ENCODE measurements around the gene DTX4. TPM values are rescaled to one million over a fixed set of nuclear protein-coding genes. Genes with fewer than 3 reads are reported as not detected.

The DTX4 gene
- total RNA-seq, 1 experiment from 2014 or later = 4.2 TPM

- BruUV-seq (replicated peaks) = no TSS peak
- Mint-ChIP-seq H3K36me3 (ENCODE audit: insufficient read depth, unreplicated experiment) (peaks cover 10% of the 10 kb centered on the region), H3K4me1 (ENCODE audit: insufficient read depth, unreplicated experiment) (peaks cover 11% of the 10 kb centered on the region), H3K4me3 (ENCODE audit: unreplicated experiment) (no peak overlapping the region), H3K27ac (ENCODE audit: low read depth, unreplicated experiment) (no peak overlapping the region), H3K9me3 (ENCODE audit: unreplicated experiment) (no peaks in the 10 kb centered on the region), H3K27me3 (ENCODE audit: insufficient read depth, unreplicated experiment) (peaks cover 19% of the 10 kb centered on the region)
- TF ChIP-seq CTCF (IDR thresholded peaks at IDR 0.05; ENCODE audit: unreplicated experiment) = no peak
- ChIA-PET CTCF (interaction anchor here (0.6 to 11.8 kb wide), 7 partner anchors 10 to 739 kb away, joined by 3 to 530 read pairs (median 3); partner anchors contain the start of gene DTX4), POLR2A (interaction anchor here (0.6 to 0.8 kb wide), 2 partner anchors 34 to 38 kb away, joined by 3 read pairs; no protein-coding TSS in a partner anchor)
- DNase-seq (ENCODE audit: unreplicated experiment) = no peak
- intact Hi-C loops (cut with micrococcal nuclease) = loop anchor here (1.0 kb wide), 3 partner anchors 38 to 471 kb away; no protein-coding TSS in a partner anchor
Measured at GRCh38 chr11:59208956-59209355, 37.0 kb downstream of the DTX4 start.

GRCh38 chr11:59212222-59212621 lies 40.3 kb downstream of the DTX4 start:
- H3K4me1 Mint-ChIP-seq (ENCODE audit: insufficient read depth, unreplicated experiment) = peaks cover 16% of the 10 kb centered on the region
- H3K36me3 Mint-ChIP-seq (ENCODE audit: insufficient read depth, unreplicated experiment) = no peaks in the 10 kb centered on the region
- no peak for TF ChIP-seq CTCF (IDR thresholded peaks at IDR 0.05; ENCODE audit: unreplicated experiment)
- ChIA-PET CTCF (interaction anchor here (0.6 to 2.7 kb wide), 4 partner anchors 10 to 416 kb away, joined by 3 to 12 read pairs (median 4); partner anchors contain the start of gene DTX4), POLR2A (no interaction called here)
- peaks cover 20% of the 10 kb centered on the region for H3K27me3 Mint-ChIP-seq (ENCODE audit: insufficient read depth, unreplicated experiment)
- no peak overlapping the region for H3K27ac Mint-ChIP-seq (ENCODE audit: low read depth, unreplicated experiment)
- H3K9me3 Mint-ChIP-seq (ENCODE audit: unreplicated experiment) = no peaks in the 10 kb centered on the region
- intact Hi-C loops (cut with micrococcal nuclease) = no loop called here
- no peak for DNase-seq (ENCODE audit: unreplicated experiment)
- no TSS peak for BruUV-seq (replicated peaks)
- H3K4me3 Mint-ChIP-seq (ENCODE audit: unreplicated experiment) = no peak overlapping the region

- peaks cover 13% of the 10 kb centered on the region for H3K4me1 Mint-ChIP-seq (ENCODE audit: insufficient read depth, unreplicated experiment)
- no peak within 1 kb of the TSS for H3K4me3 Mint-ChIP-seq (ENCODE audit: unreplicated experiment)
- no peak within 1 kb of the TSS for H3K27ac Mint-ChIP-seq (ENCODE audit: low read depth, unreplicated experiment)
- intact Hi-C loops (cut with micrococcal nuclease) = no loop called here
- H3K9me3 Mint-ChIP-seq (ENCODE audit: unreplicated experiment) = no peaks in the 10 kb centered on the region
- H3K36me3 Mint-ChIP-seq (ENCODE audit: insufficient read depth, unreplicated experiment) = no peaks in the 10 kb centered on the region
- ChIA-PET CTCF (interaction anchor here (0.5 to 2.7 kb wide), 7 partner anchors 11 to 459 kb away, joined by 3 to 12 read pairs (median 4); partner anchors contain the start of gene DTX4), POLR2A (no interaction called here)
- BruUV-seq (replicated peaks) = no TSS peak
- TF ChIP-seq CTCF (IDR thresholded peaks at IDR 0.05; ENCODE audit: unreplicated experiment) = no peak
- DNase-seq (ENCODE audit: unreplicated experiment) = no peak
- peaks cover 28% of the 10 kb centered on the region for H3K27me3 Mint-ChIP-seq (ENCODE audit: insufficient read depth, unreplicated experiment)
Measured at GRCh38 chr11:59212744-59213631, 41.1 kb downstream of the DTX4 start, which contains the start of gene MPEG1. TSS of gene MPEG1 (minus strand) at chr11:59212927. CDS start at chr11:59212865, 62 bp downstream.

GRCh38 chr11:59214141-59214893 lies 42.4 kb downstream of the DTX4 start:
- no peak for TF ChIP-seq CTCF (IDR thresholded peaks at IDR 0.05; ENCODE audit: unreplicated experiment)
- H3K27me3 Mint-ChIP-seq (ENCODE audit: insufficient read depth, unreplicated experiment) = peaks cover 33% of the 10 kb centered on the region
- intact Hi-C loops (cut with micrococcal nuclease) = no loop called here
- BruUV-seq (replicated peaks) = no TSS peak
- ChIA-PET CTCF (interaction anchor here (0.6 to 2.7 kb wide), 5 partner anchors 12 to 1835 kb away, joined by 3 to 12 read pairs (median 4); partner anchors contain the start of gene DTX4), POLR2A (no interaction called here)
- DNase-seq (ENCODE audit: unreplicated experiment) = no peak
- no peak overlapping the region for H3K27ac Mint-ChIP-seq (ENCODE audit: low read depth, unreplicated experiment)
- H3K9me3 Mint-ChIP-seq (ENCODE audit: unreplicated experiment) = no peaks in the 10 kb centered on the region
- H3K36me3 Mint-ChIP-seq (ENCODE audit: insufficient read depth, unreplicated experiment) = no peaks in the 10 kb centered on the region
- H3K4me1 Mint-ChIP-seq (ENCODE audit: insufficient read depth, unreplicated experiment) = peaks cover 13% of the 10 kb centered on the region
- no peak overlapping the region for H3K4me3 Mint-ChIP-seq (ENCODE audit: unreplicated experiment)
